ENCODE data around the gene MLPH. TPM values are rescaled to one million over a fixed set of nuclear protein-coding genes. Genes with fewer than 3 reads are reported as not detected.

The MLPH gene
- total and polyA plus RNA-seq, 9 of the 15 experiments (the other 6 are each of a cell fraction or from before 2014, with no cell fraction given), result 0.22 TPM; not detected in 8

GRCh38 chr2:237572021-237572741, 85.1 kb downstream of the MLPH start (continued):
- TF ChIP-seq RBM17 (IDR thresholded peaks at IDR 0.05; ENCODE audit: borderline replicate concordance, low read depth, low read length), result no peak
- TF ChIP-seq MAZ (CRISPR knock-in tag; conservative IDR thresholded peaks at IDR 0.05 in 1 of 2, IDR thresholded peaks at IDR 0.05 in 1 of 2), result 0 out of 4 replicates have a peak, but pooled peaks of 1 of the 2 experiments have one; percentile 26
- no peak for TF ChIP-seq FOXA3 (CRISPR knock-in tag; conservative IDR thresholded peaks at IDR 0.05 in 1 of 2, IDR thresholded peaks at IDR 0.05 in 1 of 2)
- peak; percentile 65; the same call in 1 of the 2 replicates for TF ChIP-seq STAG1 (CRISPR knock-in tag; IDR thresholded peaks at IDR 0.05; ENCODE audit: borderline replicate concordance)
- TF ChIP-seq SMC3 (conservative IDR thresholded peaks at IDR 0.05; ENCODE audit: insufficient read depth, low read depth, low read length), result peak; percentile 96
- TF ChIP-seq PURB (CRISPR knock-in tag; IDR thresholded peaks at IDR 0.05; ENCODE audit: low read depth), result no peak
- TF ChIP-seq XRCC5 (IDR thresholded peaks at IDR 0.05; ENCODE audit: low read depth, low read length), result 0 out of 2 replicates have a peak, but pooled peaks have one; percentile 45
- TF ChIP-seq ZNF263 (CRISPR knock-in tag; IDR thresholded peaks at IDR 0.05; ENCODE audit: borderline replicate concordance), result no peak
- TF ChIP-seq REST (IDR thresholded peaks at IDR 0.05; ENCODE audit: borderline replicate concordance), result peak; percentile 84
- TF ChIP-seq REST (CRISPR knock-in tag; IDR thresholded peaks at IDR 0.05; ENCODE audit: low read depth), result no peak
- no peak for TF ChIP-seq PHF8 (IDR thresholded peaks at IDR 0.05; ENCODE audit: borderline replicate concordance, low read length)
- TF ChIP-seq RAD21 (CRISPR knock-in tag; conservative IDR thresholded peaks at IDR 0.05 in 1 of 2, IDR thresholded peaks at IDR 0.05 in 1 of 2), result peak; percentile 97
- no peak for TF ChIP-seq ZNF668 (CRISPR knock-in tag; IDR thresholded peaks at IDR 0.05)
- no peak for TF ChIP-seq NFYB (IDR thresholded peaks at IDR 0.05; ENCODE audit: extremely low read depth, insufficient read length)
- no peak for TF ChIP-seq SMARCE1 (IDR thresholded peaks at IDR 0.05)
- no peak for TF ChIP-seq ESRRA (IDR thresholded peaks at IDR 0.05; ENCODE audit: borderline replicate concordance, low read depth)
- TF ChIP-seq SRSF7 (optimal IDR thresholded peaks at IDR 0.05; ENCODE audit: low read depth, low read length), result no peak
- no peak for TF ChIP-seq ZNF717 (CRISPR knock-in tag; IDR thresholded peaks at IDR 0.05)
- peak in 1 of 3 experiments; percentile 13 for TF ChIP-seq YY1 (IDR thresholded peaks at IDR 0.05; ENCODE audit: borderline replicate concordance in 1 of 3, control insufficient read depth in 1 of 3, extremely low read depth in 1 of 3, insufficient read depth in 3 of 3, insufficient read length in 1 of 3, insufficient replicate concordance in 2 of 3, low read depth in 1 of 3, low read length in 2 of 3)

Measured in K562 (cell line).